Smooth muscle cell (in vitro differentiated cells): ENCODE data around the gene CABP4. TPM values are rescaled to one million over a fixed set of nuclear protein-coding genes. Genes with fewer than 3 reads are reported as not detected.

Experiments used
- DNase-seq: peaks from one replicate; lab custom pipeline; 2025; ENCODE audit not compliant: unreplicated experiment; lab: John Stamatoyannopoulos, UW
- H2AFZ ChIP-seq: fragments of 200-600 bp; sonication (generic); 2 replicates; pipeline ENCODE4 v1.6.0; 2016; ENCODE audit warnings: antibody characterized with exemption, low read depth, mild to moderate bottlenecking
- H3F3A ChIP-seq: fragments of 200-600 bp; sonication (generic); 2 replicates; pipeline ENCODE4 v1.6.0; 2017; ENCODE audit warnings: antibody characterized with exemption, low read depth
- H3K27ac ChIP-seq: fragments of 200-600 bp; sonication (generic); 2 replicates; pipeline ENCODE4 v1.5.1; 2016; ENCODE audit warnings: low read depth, mild to moderate bottlenecking
- H3K27me3 ChIP-seq: fragments of 200-600 bp; sonication (generic); 2 replicates; pipeline ENCODE4 v1.6.1; 2016; ENCODE audit warnings: low read depth, mild to moderate bottlenecking
- H3K36me3 ChIP-seq: fragments of 200-600 bp; sonication (generic); 2 replicates; pipeline ENCODE4 v1.5.1; 2016; ENCODE audit warnings: low read depth
- H3K4me1 ChIP-seq: fragments of 200-600 bp; sonication (generic); 2 replicates; pipeline ENCODE4 v1.5.1; 2016; ENCODE audit warnings: low read depth
- H3K4me2 ChIP-seq: fragments of 200-600 bp; sonication (generic); 2 replicates; pipeline ENCODE4 v1.6.0; 2016; ENCODE audit warnings: mild to moderate bottlenecking
- H3K4me3 ChIP-seq: fragments of 200-600 bp; sonication (generic); 2 replicates; pipeline ENCODE4 v1.5.1; 2016; ENCODE audit warnings: mild to moderate bottlenecking
- H3K79me2 ChIP-seq: fragments of 200-600 bp; sonication (generic); 2 replicates; pipeline ENCODE4 v1.6.0; 2016; ENCODE audit warnings: low read depth, mild to moderate bottlenecking
- H3K9ac ChIP-seq: fragments of 200-600 bp; sonication (generic); 2 replicates; pipeline ENCODE4 v1.6.0; 2016; ENCODE audit warnings: low read depth
- H3K9me3 ChIP-seq: fragments of 200-600 bp; sonication (generic); replicated peaks from 2 replicates; pipeline ENCODE4 v1.5.1; 2016; ENCODE audit warnings: low read depth
- H4K20me1 ChIP-seq: fragments of 200-600 bp; sonication (generic); 2 replicates; pipeline ENCODE4 v1.6.0; 2016; ENCODE audit warnings: low read depth
- WGBS: methylation state at CpG from one replicate; pipeline ENCODE4 v1.1.7; 2016; ENCODE audit warnings: low lambda C conversion rate; 5-methylcytosine and 5-hydroxymethylcytosine counted together
- polyA plus RNA-seq: library from polyadenylated mRNA; unstranded; fragments of >200 nt; fragmentation: Nextera tagmentation; extraction: Ambion mirVana; gene quantifications from 2 replicates; pipeline ENCODE4 v1.2.1, GENCODE V29; 2016
- total RNA-seq: library from RNA; depleted of rRNA; stranded (reverse); fragments of >200 nt; gene quantifications from 2 replicates; pipeline ENCODE4 v1.2.3, GENCODE V29; 2014
- TF ChIP-seq, protein P1 (sequence below): fragments of 200-600 bp; sonication (generic); IDR thresholded peaks from 2 replicates; pipeline ENCODE4 v1.5.1; 2017; ENCODE audit warnings: borderline replicate concordance, mild to moderate bottlenecking, antibody characterized with exemption; ENCODE audit not compliant: insufficient read depth, poor library complexity, severe bottlenecking

CABP4 gene
- total and polyA plus RNA-seq, 2 experiments from 2014 or later: not detected

DNA sequence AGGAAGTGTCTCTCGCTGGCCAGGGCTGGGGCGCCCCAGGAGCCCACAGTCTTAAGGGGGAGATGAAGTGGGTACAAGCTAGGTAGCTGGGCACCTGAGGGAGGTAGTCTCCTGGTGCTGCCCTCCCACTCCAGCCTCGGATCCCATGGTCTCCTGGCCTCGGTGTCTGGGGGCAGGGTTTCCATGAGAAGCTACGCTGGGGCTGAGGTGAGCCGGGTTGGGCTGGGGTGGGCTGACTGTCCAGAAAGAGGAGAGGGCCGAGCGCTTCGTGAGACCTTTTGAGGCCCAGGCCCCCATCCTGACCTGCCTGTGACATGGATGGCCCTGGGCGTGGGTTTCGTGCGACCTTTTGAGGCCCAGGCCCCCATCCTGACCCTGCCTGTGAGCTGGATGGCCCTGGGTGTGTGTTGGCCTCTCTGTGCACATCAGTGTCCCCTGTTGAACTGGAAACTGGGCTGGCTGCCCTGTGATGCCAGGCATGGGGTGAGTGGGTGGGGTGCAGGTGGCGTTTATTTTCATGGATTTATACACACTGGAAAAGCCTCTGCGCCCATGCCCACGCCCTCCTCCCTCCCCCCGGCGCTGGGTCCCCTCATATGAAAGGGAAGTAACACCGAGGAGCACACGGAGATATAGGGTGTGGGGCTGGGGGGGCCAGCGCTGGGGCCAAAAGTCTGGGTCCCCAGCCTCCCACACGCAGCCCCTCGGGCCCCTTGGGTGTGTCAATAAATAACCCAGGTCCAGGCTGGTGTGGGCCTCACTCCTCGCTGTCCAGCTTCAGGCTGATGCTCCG is 36.3 kb downstream of the CABP4 start:
- H3K36me3 ChIP-seq: no peaks in the 10 kb centered on the region
- H3K79me2 ChIP-seq: no peaks in the 10 kb centered on the region
- H3K4me2 ChIP-seq: no peak overlapping the region
- H3K4me3 ChIP-seq: no peak overlapping the region
- no peaks in the 10 kb centered on the region for H3K4me1 ChIP-seq
- no peaks in the 10 kb centered on the region for H3F3A ChIP-seq
- no peak overlapping the region for H2AFZ ChIP-seq
- TF ChIP-seq, protein P1, sequence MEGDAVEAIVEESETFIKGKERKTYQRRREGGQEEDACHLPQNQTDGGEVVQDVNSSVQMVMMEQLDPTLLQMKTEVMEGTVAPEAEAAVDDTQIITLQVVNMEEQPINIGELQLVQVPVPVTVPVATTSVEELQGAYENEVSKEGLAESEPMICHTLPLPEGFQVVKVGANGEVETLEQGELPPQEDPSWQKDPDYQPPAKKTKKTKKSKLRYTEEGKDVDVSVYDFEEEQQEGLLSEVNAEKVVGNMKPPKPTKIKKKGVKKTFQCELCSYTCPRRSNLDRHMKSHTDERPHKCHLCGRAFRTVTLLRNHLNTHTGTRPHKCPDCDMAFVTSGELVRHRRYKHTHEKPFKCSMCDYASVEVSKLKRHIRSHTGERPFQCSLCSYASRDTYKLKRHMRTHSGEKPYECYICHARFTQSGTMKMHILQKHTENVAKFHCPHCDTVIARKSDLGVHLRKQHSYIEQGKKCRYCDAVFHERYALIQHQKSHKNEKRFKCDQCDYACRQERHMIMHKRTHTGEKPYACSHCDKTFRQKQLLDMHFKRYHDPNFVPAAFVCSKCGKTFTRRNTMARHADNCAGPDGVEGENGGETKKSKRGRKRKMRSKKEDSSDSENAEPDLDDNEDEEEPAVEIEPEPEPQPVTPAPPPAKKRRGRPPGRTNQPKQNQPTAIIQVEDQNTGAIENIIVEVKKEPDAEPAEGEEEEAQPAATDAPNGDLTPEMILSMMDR: no peak
- H3K27me3 ChIP-seq: no peaks in the 10 kb centered on the region
- no peaks in the 10 kb centered on the region for H4K20me1 ChIP-seq
- 97% methylated on average over 23 of the region's 24 CpGs for WGBS
- H3K9me3 ChIP-seq: no peaks in the 10 kb centered on the region
- H3K9ac ChIP-seq: no peak overlapping the region
- H3K27ac ChIP-seq: no peak overlapping the region
- DNase-seq: no peak

DNA sequence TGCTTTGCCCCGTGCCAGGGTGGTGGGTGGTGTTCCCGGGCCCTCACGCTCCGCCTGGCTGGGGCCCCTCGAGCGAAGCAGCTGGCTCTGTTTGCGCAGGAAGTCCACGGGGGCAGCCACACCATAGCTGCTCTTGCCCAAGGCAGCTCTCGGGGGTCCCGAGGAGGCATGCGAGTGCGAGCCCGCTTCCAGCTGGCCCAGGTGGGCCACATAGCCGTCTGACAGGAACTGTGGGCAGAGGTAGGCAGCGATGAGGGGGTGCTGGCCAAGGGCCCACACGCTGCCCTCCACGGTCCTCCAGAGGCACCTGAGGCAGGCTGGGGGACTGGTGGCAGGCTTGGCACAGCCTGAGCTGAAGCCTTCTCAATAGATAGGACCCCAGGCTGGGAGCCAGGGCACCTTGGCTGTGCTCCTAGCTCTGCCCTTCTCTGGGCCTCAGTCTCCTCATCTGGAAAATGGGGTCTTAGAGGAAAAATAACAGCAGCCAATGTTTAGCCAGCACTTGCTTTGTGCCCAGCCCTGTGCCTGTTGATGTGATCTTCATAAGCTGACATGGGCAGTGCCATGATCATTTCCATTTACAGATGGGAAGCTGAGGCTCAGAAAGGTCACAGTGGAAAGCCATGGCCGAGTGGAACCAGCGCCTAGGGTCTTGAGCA is 37.0 kb downstream of the CABP4 start:
- WGBS: 96% methylated on average over 19 of the region's 19 CpGs
- no peak overlapping the region for H2AFZ ChIP-seq
- H3F3A ChIP-seq: no peaks in the 10 kb centered on the region
- no peak overlapping the region for H3K27ac ChIP-seq
- no peak overlapping the region for H3K4me3 ChIP-seq
- no peak overlapping the region for H3K4me2 ChIP-seq
- H3K36me3 ChIP-seq: no peaks in the 10 kb centered on the region
- H3K27me3 ChIP-seq: no peaks in the 10 kb centered on the region
- H3K79me2 ChIP-seq: no peaks in the 10 kb centered on the region
- TF ChIP-seq, protein P1: no peak
- no peaks in the 10 kb centered on the region for H3K4me1 ChIP-seq
- no peak overlapping the region for H3K9ac ChIP-seq
- no peaks in the 10 kb centered on the region for H4K20me1 ChIP-seq
- no peaks in the 10 kb centered on the region for H3K9me3 ChIP-seq
- DNase-seq: no peak

DNA sequence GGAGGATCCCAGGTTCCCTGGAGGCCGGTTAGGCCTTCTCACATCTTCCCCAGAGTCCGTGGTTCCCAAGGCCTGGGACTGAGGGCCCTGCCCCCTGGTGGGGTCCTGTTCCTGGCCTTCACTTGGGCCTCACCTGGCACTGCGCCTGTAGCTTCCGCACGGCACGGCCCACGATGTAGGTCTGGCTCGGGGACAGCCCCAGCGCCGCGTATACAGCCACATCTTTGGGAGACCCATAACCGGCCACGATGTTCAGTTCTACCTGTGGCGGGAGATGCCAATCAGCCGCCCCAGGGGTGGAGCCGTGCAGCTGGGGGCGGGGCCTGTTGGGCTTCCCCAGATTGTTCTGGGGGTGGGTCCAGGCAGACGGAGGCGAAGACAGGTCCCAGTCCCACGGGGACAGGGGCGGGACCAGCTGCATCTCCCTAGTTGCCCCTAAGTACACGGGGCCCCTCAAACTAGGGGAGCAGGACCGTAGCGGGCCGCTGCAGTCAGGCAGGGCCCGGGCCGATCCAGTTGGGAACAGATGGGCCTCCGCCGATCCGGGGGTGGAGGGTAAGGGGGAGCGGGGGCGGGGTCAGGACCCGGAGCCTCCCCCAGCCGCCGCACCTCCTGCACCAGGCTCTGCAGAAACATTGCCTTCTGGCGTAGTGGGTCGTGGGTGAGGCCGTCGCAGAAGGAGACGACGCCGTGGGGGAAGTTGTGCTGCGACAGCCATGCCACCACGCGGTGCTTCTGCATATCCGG is 37.8 kb downstream of the CABP4 start:
- Histone ChIP-seq H3K9me3 (no peaks in the 10 kb centered on the region), H3F3A (no peaks in the 10 kb centered on the region), H3K27ac (no peak overlapping the region), H3K4me2 (no peak overlapping the region), H2AFZ (no peak overlapping the region), H3K79me2 (no peaks in the 10 kb centered on the region), H3K9ac (no peak overlapping the region), H3K4me1 (no peaks in the 10 kb centered on the region), H3K4me3 (no peak overlapping the region), H3K36me3 (no peaks in the 10 kb centered on the region), H4K20me1 (no peaks in the 10 kb centered on the region), H3K27me3 (no peaks in the 10 kb centered on the region)
- TF ChIP-seq, protein P1: no peak
- DNase-seq: no peak
- 93% methylated on average over 43 of the region's 46 CpGs for WGBS
